Astrocyte (in vitro differentiated cells and primary cell): ENCODE results near the gene TAF6.

Experiments used
- CTCF ChIP-seq: IDR thresholded peaks from 2 replicates; pipeline ENCODE4 v1.5.1; 2011; ENCODE audit warnings: low read depth, mild to moderate bottlenecking, inconsistent platforms, low read length, moderate library complexity; ENCODE audit not compliant: insufficient read depth
- EZH2 ChIP-seq: IDR thresholded peaks from 2 replicates; pipeline ENCODE4 v1.6.1; 2012; ENCODE audit warnings: mild to moderate bottlenecking, low read length, inconsistent platforms; ENCODE audit not compliant: insufficient read depth

GRCh38 chr7:100128637-100128963, 9.4 kb upstream of the TAF6 start:
- TF ChIP-seq CTCF (no peak), EZH2 (no peak)
